H1 (cell line): ENCODE data around the gene RNASE7. TPM values are rescaled to one million over a fixed set of nuclear protein-coding genes. Genes with fewer than 3 reads are reported as not detected.
A peak's percentile ranks its signal among the peaks of the same experiment; 100 is the strongest.

Source experiments
- BCL11A ChIP-seq, 2 experiments: IDR thresholded peaks; one replicate each; pipeline ENCODE4 v1.6.1; 2011; ENCODE audit warnings: low read depth in 2 of 2, low read length in 2 of 2, mild to moderate bottlenecking in 2 of 2
- BRCA1 ChIP-seq: IDR thresholded peaks from 2 replicates; pipeline ENCODE4 v1.6.1; 2012; ENCODE audit warnings: low read depth, low read length, improper control_type of control experiment
- CREB1 ChIP-seq: IDR thresholded peaks from 2 replicates; pipeline ENCODE4 v1.6.1; 2012; ENCODE audit warnings: inconsistent platforms
- CTCF ChIP-seq, 3 experiments: IDR thresholded peaks; 1 replicate in 2 of 3; 2 replicates in 1 of 3; pipeline versions ENCODE4 v1.5.1 to v1.6.1; 2011; ENCODE audit warnings: low read length in 3 of 3, mild to moderate bottlenecking in 3 of 3, inconsistent platforms in 2 of 3, low read depth in 1 of 3, moderate library complexity in 1 of 3; ENCODE audit not compliant: insufficient read depth in 1 of 3; ENCODE audit errors: control extremely low read depth in 1 of 3
- E2F6 ChIP-seq: IDR thresholded peaks from 2 replicates; pipeline ENCODE4 v1.6.1; 2012; ENCODE audit warnings: inconsistent platforms
- FOSL1 ChIP-seq: IDR thresholded peaks from 2 replicates; pipeline ENCODE4 v1.6.1; 2011; ENCODE audit warnings: mild to moderate bottlenecking, low read depth, low read length, moderate library complexity; ENCODE audit not compliant: insufficient read depth
- GTF2F1 ChIP-seq: IDR thresholded peaks from 2 replicates; pipeline ENCODE4 v1.6.1; 2012; ENCODE audit warnings: low read depth, low read length, improper control_type of control experiment, borderline replicate concordance
- HDAC6 ChIP-seq: IDR thresholded peaks from one replicate; pipeline ENCODE4 v1.7.1; 2012; ENCODE audit warnings: low read depth, mild to moderate bottlenecking, inconsistent platforms, low read length, moderate library complexity
- KDM1A ChIP-seq: fragments of 200-600, 300-600 bp; sonication (generic); IDR thresholded peaks from 2 replicates; pipeline ENCODE4 v1.7.1; 2016; ENCODE audit warnings: mild to moderate bottlenecking, low read length, borderline replicate concordance
- KDM4A ChIP-seq: IDR thresholded peaks from one replicate; pipeline ENCODE4 v1.7.1; 2012; ENCODE audit warnings: low read depth, mild to moderate bottlenecking, moderate library complexity, low read length, inconsistent platforms; ENCODE audit not compliant: severe bottlenecking
- NANOG ChIP-seq: IDR thresholded peaks from 2 replicates; pipeline ENCODE4 v1.6.1; 2011; ENCODE audit warnings: low read length, low read depth, mild to moderate bottlenecking, inconsistent platforms; ENCODE audit not compliant: insufficient read depth, poor library complexity, severe bottlenecking
- POLR2A ChIP-seq, 2 experiments: IDR thresholded peaks; 1 replicate in 1 of 2; 2 replicates in 1 of 2; pipeline ENCODE4 v1.6.1; 2011; ENCODE audit warnings: low read depth in 2 of 2, low read length in 2 of 2, mild to moderate bottlenecking in 2 of 2; ENCODE audit errors: control extremely low read depth in 1 of 2
- POLR2AphosphoS5 ChIP-seq: IDR thresholded peaks from 2 replicates; pipeline ENCODE4 v1.6.1; 2011; ENCODE audit warnings: low read depth, low read length
- RAD21 ChIP-seq, 2 experiments: IDR thresholded peaks in 1 of 2; conservative IDR thresholded peaks in 1 of 2; 2 replicates each; pipeline ENCODE4 v1.6.1; 2011; ENCODE audit warnings: low read depth in 2 of 2, low read length in 2 of 2, improper control_type of control experiment in 1 of 2, inconsistent platforms in 1 of 2, mild to moderate bottlenecking in 1 of 2, moderate library complexity in 1 of 2
- SAP30 ChIP-seq: fragments of 300-600 bp; sonication (generic); IDR thresholded peaks from 2 replicates; pipeline ENCODE4 v1.7.1; 2012; ENCODE audit warnings: low read length, moderate library complexity, mild to moderate bottlenecking, inconsistent platforms; ENCODE audit not compliant: insufficient read depth, insufficient replicate concordance
- SIN3A ChIP-seq, 2 experiments: IDR thresholded peaks in 1 of 2; conservative IDR thresholded peaks in 1 of 2; 2 replicates each; pipeline ENCODE4 v1.6.1; 2011 to 2012; ENCODE audit warnings: low read length in 2 of 2, improper control_type of control experiment in 1 of 2, low read depth in 1 of 2, mild to moderate bottlenecking in 1 of 2
- SP1 ChIP-seq: IDR thresholded peaks from 2 replicates; pipeline ENCODE4 v1.6.1; 2011; ENCODE audit warnings: low read depth, low read length
- SP2 ChIP-seq: IDR thresholded peaks from 2 replicates; pipeline ENCODE4 v1.6.1; 2012; ENCODE audit warnings: mild to moderate bottlenecking, low read length, inconsistent platforms
- SUZ12 ChIP-seq: fragments of 200-600 bp; sonication (generic); IDR thresholded peaks from 2 replicates; pipeline ENCODE4 v1.6.1; 2012; ENCODE audit warnings: mild to moderate bottlenecking, inconsistent platforms, low read length, moderate library complexity, mixed read lengths
- USF2 ChIP-seq: IDR thresholded peaks from 2 replicates; pipeline ENCODE4 v1.6.1; 2011; ENCODE audit warnings: low read length, improper control_type of control experiment
- polyA plus RNA-seq, 7 experiments: library from polyadenylated mRNA; depleted of rRNA in 3 of 7; stranded (reverse) in 5 of 7; unstranded in 2 of 7; fragments of >200 nt in 5 of 7; fragments of 200-250 nt in 2 of 7; gene quantifications; 1 replicate in 5 of 7; 2 replicates in 1 of 7; 4 replicates in 1 of 7; pipeline versions ENCODE4 v1.2.1 to v1.2.3, GENCODE V29; 2011 to 2013; ENCODE audit warnings: missing spikeins in 2 of 7, mixed read lengths in 2 of 7
- total RNA-seq: library from RNA; stranded (reverse); fragmentation: NEBNext Ultra II Directional; extraction: Animal tissue kit (Norgen Biotek cat#: 25700); gene quantifications from 2 replicates; pipeline ENCODE4 v1.2.1, GENCODE V29; 2021

Gene RNASE7
- total and polyA plus RNA-seq, 2 of the 8 experiments (the other 6 are each of a cell fraction or from before 2014, with no cell fraction given): not detected

- peak; percentile 17; the same call in 1 of the 2 replicates for TF ChIP-seq SUZ12
- no peak for TF ChIP-seq SAP30
- TF ChIP-seq HDAC6: no peak
- TF ChIP-seq SP2: no peak
- no peak for TF ChIP-seq FOSL1
- TF ChIP-seq SIN3A (conservative IDR thresholded peaks at IDR 0.05 in 1 of 2, IDR thresholded peaks at IDR 0.05 in 1 of 2; ENCODE audit: low read depth in 1 of 2, low read length in 2 of 2): peak in 1 of 2 experiments; percentile 61; a peak in 2 of 4 replicates
- no peak for TF ChIP-seq BRCA1
- no peak for TF ChIP-seq KDM1A
- 0 out of 2 replicates have a peak, but pooled peaks have one; percentile 35 for TF ChIP-seq POLR2AphosphoS5
- no peak for TF ChIP-seq CTCF (IDR thresholded peaks at IDR 0.05; ENCODE audit: control extremely low read depth in 1 of 3, insufficient read depth in 1 of 3, low read depth in 1 of 3, low read length in 3 of 3)
- TF ChIP-seq SP1: no peak
- peak; percentile 62 for TF ChIP-seq KDM4A
- TF ChIP-seq BCL11A (IDR thresholded peaks at IDR 0.05; ENCODE audit: low read depth in 2 of 2, low read length in 2 of 2): no peak
- no peak for TF ChIP-seq E2F6
- TF ChIP-seq POLR2A (IDR thresholded peaks at IDR 0.05; ENCODE audit: control extremely low read depth in 1 of 2, low read depth in 2 of 2, low read length in 2 of 2): 0 out of 3 replicates have a peak, but pooled peaks of 1 of the 2 experiments have one; percentile 16
- TF ChIP-seq CREB1: no peak
- TF ChIP-seq USF2: no peak
- TF ChIP-seq GTF2F1: no peak
- TF ChIP-seq NANOG: no peak
- TF ChIP-seq RAD21 (IDR thresholded peaks at IDR 0.05 in 1 of 2, conservative IDR thresholded peaks at IDR 0.05 in 1 of 2; ENCODE audit: low read depth in 2 of 2, low read length in 2 of 2): no peak
Measured at GRCh38 chr14:21070083-21070609, 28.0 kb downstream of the RNASE7 start, which contains the start of gene ARHGEF40 (continued).
